HG03378 (cell line): ENCODE data around the gene PACRG.
A peak's percentile ranks its signal among the peaks of the same experiment; 100 is the strongest.
"Not testable (repeated sequence)": the region's sequence is repeated elsewhere in the genome, so short reads cannot be mapped to it uniquely, and the experiment has no call there.

Source experiments
- ATAC-seq: cut with Tn5 transposase; IDR thresholded peaks from one replicate; pipeline ENCODE4 v1.9.1; 2021; ENCODE audit warnings: mild to moderate bottlenecking, moderate library complexity; ENCODE audit not compliant: unreplicated experiment

The PACRG gene

DNA sequence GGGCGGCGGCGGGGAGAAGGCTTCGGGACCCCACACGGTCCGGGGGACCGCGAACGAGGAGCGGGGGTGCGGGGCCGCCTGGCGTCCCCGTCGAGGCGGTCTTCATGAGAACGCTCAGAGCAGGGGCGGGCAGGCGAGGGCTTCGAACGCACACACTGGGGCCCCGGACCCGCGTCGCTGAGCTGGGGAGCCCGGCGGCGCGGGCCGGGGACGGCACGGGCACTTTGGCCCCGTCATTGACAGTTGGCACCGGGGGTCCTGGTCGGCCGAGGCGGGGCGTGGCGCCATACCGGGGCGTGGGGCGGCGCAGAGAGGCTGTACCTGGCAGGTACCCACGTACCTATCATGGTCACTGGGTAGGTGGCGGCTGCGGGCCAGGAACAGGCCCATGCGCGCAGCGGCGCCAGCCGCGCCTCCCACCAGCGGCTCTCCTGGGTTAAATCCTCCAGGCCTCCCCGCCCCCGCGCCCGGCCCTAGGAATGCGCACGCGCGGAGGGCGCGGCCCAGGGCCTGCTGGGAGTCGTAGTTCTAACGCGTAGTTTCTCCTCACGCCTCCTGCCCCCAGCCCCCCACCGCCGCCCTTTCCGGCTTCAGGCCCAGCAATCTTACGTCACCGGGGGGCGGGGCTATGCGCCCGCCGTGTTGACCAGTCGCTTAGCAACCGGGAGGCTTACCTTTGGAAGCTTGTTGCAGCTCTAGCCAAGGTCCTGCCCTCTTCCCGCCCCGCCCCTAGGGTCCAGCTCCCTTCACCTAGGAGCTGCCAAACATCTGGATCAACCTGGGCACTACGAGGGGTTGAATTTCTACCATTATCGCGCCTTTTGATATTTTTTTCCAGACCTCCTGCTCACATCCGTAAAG, at the start of gene PACRG, which contains the start of gene PRKN:
Gene PACRG, plus strand, starts transcription at position 653 of the 861 bp plus-strand sequence.
Gene PRKN, minus strand, starts transcription at position 445 of the 861 bp plus-strand sequence.
- peak; percentile 92 for ATAC-seq

DNA sequence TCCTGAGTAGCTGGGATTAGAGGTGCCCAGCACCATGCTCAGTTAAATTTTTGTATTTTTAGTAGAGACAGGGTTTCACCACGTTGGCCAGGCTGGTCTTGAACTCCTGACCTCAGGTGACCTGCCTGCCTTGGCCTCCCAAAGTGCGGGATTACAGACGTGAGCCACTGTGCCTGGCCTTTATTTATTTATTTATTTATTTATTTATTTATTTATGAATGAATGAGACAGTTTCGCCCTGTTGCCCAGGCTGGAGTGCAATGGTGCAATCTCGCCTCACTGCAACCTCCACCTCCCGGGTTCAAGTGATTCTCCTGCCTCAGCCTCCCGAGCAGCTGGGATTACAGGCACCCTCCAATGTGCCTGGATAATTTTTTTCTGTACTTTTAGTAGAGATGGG, 48.9 kb upstream of the PACRG start:
- not testable (repeated sequence) for ATAC-seq

DNA sequence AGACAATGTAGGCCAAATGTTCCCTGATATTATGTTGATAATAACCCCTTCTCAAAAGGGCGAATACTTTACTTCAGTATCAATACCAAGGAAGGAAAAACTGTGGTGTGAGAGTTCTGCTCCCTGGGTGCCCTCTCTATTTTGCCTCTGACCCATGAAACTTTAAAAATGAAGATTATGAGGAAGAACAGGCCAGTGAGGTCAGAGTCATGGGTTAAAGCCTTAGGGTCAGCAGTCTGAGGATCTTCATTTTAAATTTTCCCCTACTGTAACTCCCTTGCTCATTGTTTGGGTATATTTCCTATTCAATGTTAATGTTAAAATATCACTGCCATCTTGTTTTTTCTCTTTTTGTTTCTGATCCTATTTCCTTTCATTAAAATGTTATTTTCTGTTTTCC, 48.1 kb upstream of the PACRG start:
- no peak for ATAC-seq

DNA sequence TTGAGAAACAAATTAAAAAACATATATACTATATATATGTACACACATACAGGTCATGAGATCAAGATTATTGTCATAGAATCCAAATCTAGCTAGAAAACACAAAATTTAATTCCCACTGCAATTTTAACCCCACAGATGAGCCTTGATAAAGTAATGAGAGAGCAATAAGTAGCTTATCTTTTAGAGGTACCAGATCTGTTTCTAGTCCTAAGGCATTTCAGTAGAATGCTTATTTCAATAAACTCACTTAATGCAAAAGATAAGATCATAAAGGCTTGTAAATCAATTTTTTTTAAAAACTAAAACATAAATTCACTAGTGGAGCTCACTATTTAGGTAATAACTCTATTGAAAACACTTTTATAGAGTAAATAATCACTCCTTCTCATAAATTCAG, 47.4 kb upstream of the PACRG start:
- no peak for ATAC-seq

DNA sequence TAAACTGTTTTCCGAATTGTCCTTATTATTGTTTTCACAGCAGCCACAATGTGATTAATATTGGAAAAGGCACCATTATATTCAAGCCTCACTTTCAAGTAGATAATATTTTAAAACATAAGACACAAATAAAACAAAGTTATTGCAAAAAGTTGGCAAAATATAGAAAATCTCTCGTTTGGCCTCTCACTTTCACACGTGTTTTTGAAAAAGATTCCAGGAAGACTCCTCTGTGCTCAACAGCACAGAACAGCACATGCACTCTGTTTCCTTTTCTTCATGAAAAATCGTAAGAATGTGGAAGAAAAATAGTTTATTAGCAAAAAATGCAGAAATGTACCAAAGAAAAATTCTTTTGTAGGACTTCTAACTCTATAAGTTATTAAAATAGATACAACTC, 46.9 kb upstream of the PACRG start:
- no peak for ATAC-seq

DNA sequence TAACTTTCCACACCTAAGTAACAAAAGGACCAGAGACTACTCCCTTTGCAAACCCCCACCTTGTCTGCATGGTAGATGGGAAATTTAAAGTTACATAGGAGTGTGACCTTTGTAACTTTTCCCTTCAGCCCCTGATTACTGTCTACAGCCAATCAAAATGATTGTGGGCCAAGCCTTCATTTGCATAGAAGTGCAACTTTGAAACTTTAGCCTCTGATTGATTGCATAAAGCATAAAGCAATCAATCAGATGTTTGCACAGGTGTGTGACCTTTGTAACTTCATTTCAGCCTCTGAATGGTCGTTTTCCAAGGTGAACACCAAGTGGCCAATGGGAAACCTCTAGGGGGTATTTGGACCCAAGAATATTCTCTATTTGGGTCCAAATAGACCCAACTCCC, 46.3 kb upstream of the PACRG start:
- ATAC-seq = no peak

DNA sequence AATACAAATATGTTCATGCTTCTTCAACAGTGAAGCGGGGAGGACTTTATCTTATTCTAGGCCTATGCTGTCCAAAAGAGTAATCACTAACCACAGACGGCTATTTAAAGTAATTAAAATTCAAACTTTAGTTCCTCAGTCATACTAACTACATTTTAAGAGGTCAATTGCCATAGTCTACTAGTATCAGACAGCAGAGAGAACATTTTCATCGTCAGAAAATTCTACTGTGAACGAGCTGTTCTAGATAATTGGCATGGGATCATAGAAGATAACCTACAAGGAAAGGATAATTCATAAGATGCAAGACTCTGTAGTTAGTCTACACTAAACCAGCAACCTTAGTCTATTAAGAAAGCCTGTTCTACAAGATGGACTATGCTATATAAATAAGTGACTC, 44.6 kb upstream of the PACRG start:
- no peak for ATAC-seq

DNA sequence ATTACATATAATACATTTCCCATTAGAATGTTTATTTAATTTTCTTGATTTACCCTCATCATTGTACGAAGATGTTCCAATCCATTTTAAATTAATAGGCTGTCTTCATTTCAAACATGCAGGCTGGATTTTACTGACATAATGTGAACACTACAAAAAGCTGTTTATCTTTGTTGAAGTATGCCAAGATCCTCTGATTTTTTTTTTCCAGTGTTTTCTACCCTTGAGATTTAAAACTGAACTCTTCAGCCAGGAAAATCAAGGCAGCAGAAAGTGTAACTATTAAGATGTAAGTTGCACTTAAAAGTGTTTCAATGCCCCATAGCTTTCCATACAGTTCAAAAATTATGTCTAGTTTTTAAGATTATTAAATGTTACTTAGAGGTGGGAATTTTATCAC, 43.7 kb upstream of the PACRG start:
- ATAC-seq = no peak

DNA sequence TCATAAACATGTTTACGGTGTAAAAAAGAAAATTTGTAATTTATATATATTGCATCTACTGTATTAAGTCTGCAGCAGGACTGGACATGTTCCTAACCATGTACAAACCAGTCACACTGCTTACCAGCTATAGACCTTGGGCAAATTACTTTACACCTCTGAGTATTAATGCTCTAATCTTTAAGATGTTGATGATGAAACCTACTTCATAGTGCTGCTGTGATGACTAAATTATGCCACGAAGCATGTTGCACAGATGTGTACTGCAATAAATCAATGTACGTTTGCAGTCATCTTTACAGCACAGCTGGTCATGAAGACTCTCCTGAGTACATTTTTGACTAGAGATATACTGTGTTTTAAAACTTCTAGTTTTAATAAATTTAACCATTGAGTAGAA, 42.8 kb upstream of the PACRG start:
- ATAC-seq = no peak

DNA sequence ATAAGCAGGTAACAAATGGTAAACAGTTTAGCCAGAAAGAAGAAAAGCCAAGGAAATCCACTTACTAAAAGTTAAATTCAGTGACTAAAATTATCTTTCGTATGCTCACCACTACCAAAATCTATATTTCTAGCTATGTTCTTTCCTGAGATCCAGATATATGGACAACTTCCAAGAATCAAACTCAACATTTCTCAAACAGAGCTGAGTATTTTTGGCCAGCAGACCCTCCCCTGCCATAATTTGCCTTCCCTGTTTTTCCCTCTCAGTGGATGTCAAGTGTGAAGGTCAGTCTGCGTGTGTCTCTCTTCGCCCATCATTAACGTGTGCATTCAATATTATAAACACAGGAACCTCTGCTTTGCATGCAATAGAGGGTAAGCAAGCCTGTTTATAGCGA, 42.2 kb upstream of the PACRG start:
- ATAC-seq = no peak

DNA sequence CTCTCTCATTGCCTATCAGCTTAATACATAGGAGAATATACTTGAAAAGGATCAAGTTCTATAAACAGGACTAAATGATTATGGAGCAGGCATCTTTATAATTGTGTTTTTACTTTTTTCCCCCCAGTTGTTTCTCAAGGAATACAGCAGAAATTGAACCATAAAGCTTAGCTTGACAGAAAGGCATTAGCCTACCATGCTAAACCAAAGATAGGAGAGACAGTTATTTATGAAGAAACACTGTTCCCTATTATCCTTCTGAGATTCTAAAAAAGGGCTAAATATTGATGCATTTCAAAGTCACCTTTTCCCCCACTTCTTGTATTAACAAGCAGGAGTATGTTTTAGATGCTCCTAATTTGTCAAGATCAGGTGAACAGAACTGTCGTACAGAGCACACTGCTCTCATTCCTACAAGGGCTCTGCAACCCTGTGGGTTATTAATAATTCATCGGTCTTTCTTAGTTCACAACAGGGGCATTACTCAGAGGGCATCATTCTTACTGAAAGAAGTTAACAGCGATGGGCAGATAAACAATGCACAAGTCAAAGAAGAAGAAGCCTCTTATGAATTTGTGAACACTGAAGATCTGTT, 38.9 kb upstream of the PACRG start:
- no peak for ATAC-seq

DNA sequence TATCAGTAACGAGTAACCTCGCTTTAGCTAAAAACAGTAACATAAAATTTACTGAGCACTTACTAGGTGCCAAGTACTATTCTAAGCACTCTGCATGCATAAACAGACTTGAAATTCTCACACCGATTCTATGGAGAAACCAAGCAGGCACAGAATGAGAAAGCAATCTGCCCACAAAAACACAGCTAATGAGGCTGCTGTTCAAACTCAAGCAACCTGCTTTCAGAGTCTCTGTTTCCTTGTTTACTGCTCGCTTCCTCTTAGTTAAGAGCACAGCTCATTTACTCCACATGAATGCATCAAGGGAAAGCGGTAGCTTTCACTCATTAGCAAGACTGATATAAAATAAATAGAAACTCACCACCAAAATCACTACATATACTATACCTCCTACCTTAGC, 37.6 kb upstream of the PACRG start:
- ATAC-seq = no peak

DNA sequence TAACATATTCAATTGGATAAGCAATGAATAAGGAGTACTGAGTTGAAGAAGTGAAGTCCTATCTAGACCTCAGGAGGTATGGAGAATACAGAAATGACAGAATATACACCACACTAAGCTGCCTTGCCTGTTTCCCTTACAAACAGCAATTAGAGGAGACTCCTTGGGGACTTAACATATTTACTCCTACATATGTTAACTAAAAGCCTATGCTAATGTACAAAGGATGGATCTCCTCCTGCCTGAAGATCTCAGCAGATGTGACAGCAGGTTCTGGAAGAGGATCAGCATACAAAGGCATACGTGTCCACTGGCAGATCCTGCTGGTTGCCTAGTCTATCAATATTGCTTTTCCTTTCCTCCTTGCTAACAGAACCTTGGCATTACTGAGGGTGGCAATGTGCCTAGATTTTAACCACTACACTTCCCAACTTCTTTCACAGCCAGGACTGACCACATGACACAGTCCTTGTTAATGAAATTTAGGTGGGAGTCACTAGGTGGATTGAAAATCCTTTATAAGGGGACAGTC, 29.8 kb upstream of the PACRG start:
- no peak for ATAC-seq

DNA sequence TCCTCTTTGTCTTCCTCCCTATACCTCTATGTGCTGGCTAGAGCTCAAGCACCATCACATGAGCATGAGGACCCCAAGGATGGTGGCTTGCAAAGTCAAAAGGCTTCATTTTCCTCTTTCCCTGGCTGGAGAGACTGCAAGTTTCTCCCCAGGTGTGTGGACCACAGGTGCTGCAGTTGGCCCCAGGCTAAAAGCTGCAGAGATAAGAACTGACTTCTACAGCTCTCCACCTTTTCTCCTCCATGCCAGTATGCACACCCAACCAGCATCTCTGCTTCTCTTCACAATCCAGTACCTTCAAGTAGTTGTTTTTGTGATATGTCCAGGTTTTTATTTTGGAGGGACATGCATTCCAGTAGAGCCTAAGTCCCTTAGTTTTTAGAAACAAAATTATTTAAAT, 29.3 kb upstream of the PACRG start:
- no peak for ATAC-seq

DNA sequence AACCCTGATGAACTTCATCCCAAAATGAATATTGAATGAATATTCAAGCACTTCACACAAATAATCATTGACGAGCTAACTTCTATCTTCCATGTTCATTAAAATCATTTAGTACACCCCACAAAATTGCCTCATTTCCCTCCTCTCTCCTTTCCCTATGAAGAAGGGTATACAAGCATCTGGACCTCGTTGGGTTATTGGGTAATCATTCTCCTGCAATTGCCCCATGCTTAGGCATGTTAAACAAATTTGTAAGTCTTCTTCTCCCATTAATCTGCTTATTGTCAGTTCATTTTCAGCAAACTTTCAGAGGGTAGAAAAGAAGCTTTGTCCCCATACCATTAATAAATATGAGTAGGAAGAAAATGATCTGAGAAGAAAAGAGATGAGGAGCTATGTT, 27.8 kb upstream of the PACRG start:
- ATAC-seq = no peak

DNA sequence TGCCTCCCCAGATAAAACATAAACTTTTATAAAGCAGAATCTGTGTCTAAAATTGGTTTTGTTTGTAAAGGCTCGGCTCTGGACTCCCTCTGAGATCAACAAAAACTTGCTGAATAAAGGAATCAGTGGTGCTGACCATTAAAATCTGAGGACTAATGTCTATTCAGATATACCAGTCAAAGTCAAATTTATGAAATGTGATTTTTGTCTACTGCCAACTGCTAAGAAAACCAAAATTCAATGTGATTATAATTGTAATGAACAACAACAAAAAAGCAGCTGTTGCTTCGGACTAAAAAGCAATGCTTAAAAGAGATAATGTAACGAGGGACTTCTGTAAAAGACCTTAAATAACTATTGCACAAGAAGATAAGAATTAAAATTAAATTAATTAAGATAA, 26.8 kb upstream of the PACRG start:
- no peak for ATAC-seq

DNA sequence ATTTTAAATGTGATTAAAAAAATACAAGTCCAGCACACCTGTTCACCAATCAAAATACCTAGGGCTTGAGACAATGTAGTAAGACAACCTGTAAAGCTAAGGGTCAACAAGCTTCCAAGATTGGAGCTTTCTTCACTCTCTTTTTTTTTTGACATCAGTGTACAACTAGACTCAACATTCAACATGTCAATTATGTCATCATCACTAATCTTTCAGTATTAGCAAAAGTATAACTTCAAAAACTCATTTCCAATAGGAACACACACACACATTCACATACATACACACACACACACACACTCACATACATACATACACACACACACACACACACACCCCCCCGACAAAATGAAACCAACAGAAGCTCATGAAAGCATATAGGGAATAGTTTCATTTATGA, 26.2 kb upstream of the PACRG start:
- no peak for ATAC-seq

DNA sequence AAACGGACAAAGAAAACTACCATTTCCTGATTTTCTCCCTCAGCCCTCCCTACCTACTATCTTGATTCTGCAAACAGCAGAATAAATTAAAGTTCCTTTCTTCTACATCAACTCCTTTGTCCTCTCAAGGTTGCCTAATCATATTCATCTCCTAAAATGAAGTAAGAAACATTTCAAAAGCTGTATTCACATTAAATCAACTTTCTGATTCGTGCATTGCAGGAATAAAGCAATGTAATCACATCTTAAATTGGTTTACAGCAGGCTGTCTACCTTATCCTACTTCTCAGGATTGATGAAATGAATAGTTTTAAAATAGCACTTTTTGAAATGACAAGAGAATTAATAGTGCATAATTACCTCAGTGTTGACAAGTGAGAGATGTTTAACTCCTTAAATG, 25.3 kb upstream of the PACRG start:
- no peak for ATAC-seq

DNA sequence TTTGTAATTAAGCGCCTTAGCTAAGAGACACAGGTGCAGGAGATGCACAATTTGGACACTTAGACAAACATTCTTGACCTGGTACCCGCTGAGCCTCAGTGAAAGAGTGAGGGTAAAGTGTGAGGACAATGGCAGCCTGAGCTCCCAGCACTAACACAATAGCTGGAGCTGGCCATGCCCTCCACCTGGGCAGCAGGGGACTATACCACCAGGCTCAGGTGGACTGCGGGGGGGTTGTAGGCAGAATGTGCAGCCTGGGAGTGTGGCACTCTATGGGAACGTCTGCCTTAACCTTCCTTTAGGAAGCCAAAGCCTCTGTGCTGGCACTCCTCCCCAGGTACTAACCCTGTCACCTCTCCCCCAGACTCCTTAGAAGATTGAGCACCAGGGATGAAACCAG, 23.8 kb upstream of the PACRG start:
- no peak for ATAC-seq

DNA sequence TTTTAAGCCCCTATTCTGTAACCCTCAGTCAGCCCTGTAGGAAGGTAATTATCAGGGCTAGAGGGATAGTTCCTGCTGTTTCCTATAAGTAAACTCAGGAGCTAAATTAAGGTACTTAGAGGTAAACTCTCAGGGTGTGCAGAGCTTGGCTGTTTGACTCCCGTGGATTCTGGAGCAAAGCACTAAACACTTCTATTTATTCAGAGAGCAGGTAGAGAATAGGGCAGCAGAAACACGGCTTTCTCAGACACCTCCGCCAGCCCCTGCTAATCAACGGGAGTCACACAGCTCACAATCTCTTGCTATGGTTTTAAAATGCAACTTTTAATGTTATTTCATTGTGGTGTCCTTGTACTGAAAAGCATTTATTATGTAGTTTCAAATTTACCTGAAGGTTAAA, 22.0 kb upstream of the PACRG start:
- ATAC-seq = no peak

DNA sequence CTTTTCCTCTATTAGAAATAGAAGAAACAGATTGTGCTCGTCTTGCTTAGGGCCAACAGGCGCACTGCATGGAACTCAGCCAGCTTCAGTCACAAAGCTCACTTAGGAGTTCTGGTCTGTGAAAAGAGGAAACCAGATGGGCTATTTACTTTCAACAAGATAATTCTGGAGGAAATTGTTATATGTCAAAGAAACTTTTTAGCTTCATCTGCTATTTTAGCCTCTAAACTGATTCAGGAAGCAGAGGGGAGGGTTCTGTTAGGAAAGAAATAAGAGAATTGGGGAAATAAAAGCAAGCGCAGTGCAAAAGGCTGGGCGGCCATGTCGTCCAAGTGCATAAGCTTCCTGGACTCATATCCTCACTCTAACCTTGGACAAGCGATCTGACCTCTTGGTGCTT, 21.5 kb upstream of the PACRG start:
- ATAC-seq = no peak

DNA sequence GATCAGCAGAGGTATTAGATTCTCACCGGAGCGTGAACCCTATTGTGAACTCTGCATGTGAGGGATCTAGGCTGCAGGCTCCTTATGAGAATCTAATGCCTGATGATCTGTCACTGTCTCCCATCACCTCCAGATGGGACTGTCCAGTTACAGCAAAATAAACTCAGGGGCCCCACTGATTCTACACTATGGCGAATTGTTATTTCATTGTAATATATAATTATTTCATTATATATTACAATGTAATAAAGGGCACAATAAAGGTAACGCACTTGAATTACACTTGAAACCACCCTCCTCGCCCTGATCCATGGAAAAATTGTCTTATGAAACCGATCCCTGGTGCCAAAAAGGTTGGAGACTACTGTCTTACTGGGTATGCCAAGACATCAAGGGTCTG, 18.8 kb upstream of the PACRG start:
- no peak for ATAC-seq
